A673 (cell line): ENCODE data around the gene SAPCD1.

ENCODE experiments used
- EZH2 ChIP-seq: fragments of 200-600 bp; sonication (generic); IDR thresholded peaks from 2 replicates; pipeline ENCODE4 v1.6.1; 2017; ENCODE audit warnings: borderline replicate concordance, low read depth, mild to moderate bottlenecking, mixed read lengths, antibody characterized with exemption, low read length; ENCODE audit not compliant: poor library complexity, severe bottlenecking
- TF ChIP-seq, protein P1 (sequence below): fragments of 300-800, 200-600 bp; sonication (generic); conservative IDR thresholded peaks from 2 replicates; pipeline ENCODE4 v1.5.1; 2017; ENCODE audit warnings: low read depth, mild to moderate bottlenecking, antibody characterized with exemption, low read length, moderate library complexity, mixed read lengths

DNA sequence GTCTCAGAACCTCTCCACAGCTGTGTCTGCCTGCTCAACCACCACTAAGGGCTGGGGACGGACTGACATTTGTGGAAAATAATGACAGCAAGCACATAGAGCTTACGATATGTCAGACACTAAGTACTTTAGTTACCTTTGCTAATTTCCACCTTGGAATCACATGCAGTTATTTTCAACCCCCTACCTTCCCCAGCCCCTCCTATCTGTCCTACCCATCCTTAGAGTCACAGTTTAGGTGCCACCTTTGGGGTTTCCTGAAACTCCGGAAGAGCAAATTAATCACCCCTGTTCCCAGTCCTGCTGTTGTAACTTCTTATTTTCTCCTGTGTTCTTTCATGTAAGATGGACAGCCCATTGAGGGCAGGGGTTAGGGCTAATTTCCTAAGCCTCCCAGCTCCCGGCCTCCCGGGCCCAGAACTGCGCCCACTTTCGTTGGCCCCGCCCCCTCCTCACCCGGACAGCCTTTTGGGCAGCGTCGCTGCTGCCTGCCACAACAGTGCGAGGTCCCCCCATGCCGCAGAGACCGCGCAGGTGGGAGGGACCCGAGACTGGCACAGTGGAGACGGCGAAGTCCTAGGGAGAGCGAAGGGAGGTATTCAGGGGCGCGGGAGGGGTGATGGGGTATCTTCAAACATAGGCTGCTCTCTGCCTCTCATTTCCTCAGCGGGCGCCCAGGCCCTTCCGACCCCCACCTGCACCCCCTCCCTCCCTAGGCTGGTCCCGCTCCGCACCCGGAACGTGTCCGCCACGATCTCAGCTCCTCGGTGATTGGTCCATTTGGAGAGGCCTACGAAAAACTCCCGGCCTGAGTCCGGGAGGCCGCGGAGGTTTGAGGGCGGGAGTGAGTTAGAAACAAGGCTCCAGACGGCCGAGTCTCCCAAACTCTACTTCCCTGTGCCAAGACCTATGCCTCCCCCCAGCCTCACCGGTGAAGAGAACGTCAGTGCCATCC lies 34.5 kb upstream of the SAPCD1 start:
- TF ChIP-seq, protein P1, sequence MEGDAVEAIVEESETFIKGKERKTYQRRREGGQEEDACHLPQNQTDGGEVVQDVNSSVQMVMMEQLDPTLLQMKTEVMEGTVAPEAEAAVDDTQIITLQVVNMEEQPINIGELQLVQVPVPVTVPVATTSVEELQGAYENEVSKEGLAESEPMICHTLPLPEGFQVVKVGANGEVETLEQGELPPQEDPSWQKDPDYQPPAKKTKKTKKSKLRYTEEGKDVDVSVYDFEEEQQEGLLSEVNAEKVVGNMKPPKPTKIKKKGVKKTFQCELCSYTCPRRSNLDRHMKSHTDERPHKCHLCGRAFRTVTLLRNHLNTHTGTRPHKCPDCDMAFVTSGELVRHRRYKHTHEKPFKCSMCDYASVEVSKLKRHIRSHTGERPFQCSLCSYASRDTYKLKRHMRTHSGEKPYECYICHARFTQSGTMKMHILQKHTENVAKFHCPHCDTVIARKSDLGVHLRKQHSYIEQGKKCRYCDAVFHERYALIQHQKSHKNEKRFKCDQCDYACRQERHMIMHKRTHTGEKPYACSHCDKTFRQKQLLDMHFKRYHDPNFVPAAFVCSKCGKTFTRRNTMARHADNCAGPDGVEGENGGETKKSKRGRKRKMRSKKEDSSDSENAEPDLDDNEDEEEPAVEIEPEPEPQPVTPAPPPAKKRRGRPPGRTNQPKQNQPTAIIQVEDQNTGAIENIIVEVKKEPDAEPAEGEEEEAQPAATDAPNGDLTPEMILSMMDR = no peak
- no peak for TF ChIP-seq EZH2
